Endothelial cell of umbilical vein (primary cell): Measurements from ENCODE around the gene PHF8. TPM values are rescaled to one million over a fixed set of nuclear protein-coding genes. Genes with fewer than 3 reads are reported as not detected.

ENCODE experiments used
- BruUV-seq: library from RNA; stranded (reverse); fragments of 400-500 nt; replicated peaks from 2 replicates; lab custom pipeline; 2021; lab: Mats Ljungman, UMichigan
- CTCF ChIA-PET: fragments of 300-600, 350-600 bp; sonication (Branson Sonifier 250); formaldehyde crosslinking; loops from one replicate; lab custom pipeline; 2021; ENCODE audit warnings: antibody characterized with exemption, inconsistent platforms; lab: Charles Lee
- POLR2A ChIA-PET: fragments of 300-600, 350-600 bp; sonication (Branson Sonifier 250); formaldehyde crosslinking; loops from one replicate; lab custom pipeline; 2021; ENCODE audit warnings: antibody characterized with exemption, inconsistent platforms; lab: Charles Lee
- DNase-seq: peaks from one replicate; pipeline ENCODE4 v3.0.0-alpha.2; 2011; ENCODE audit warnings: low read depth, low spot score
- FAIRE-seq: peaks from 2 replicates; lab custom pipeline; 2011; peaks lifted over from hg19 to GRCh38; lab: Jason Lieb, UNC
- H2AFZ ChIP-seq: 2 replicates; pipeline ENCODE4 v1.6.0; 2012; ENCODE audit warnings: low read depth, low read length, control low read depth, inconsistent platforms
- H3K27ac ChIP-seq: 2 replicates; pipeline ENCODE4 v1.5.1; 2011; ENCODE audit warnings: low read depth, mild to moderate bottlenecking, control low read depth, low read length, moderate library complexity; ENCODE audit not compliant: insufficient read depth
- H3K27me3 ChIP-seq, 2 experiments: 2 replicates each; pipeline versions ENCODE4 v1.6.0 to v1.6.1; 2011; ENCODE audit warnings: low read length in 2 of 2, mixed read lengths in 1 of 2; ENCODE audit not compliant: control insufficient read depth in 2 of 2, insufficient read depth in 2 of 2
- H3K36me3 ChIP-seq, 2 experiments: 2 replicates in 1 of 2; 3 replicates in 1 of 2; pipeline ENCODE4 v1.5.1; 2011; ENCODE audit warnings: low read length in 2 of 2, mild to moderate bottlenecking in 1 of 2, moderate library complexity in 1 of 2; ENCODE audit not compliant: control insufficient read depth in 2 of 2, insufficient read depth in 2 of 2; ENCODE audit errors: extremely low read depth in 1 of 2
- H3K4me1 ChIP-seq: 3 replicates; pipeline ENCODE4 v1.5.1; 2011; ENCODE audit warnings: mild to moderate bottlenecking, low read length; ENCODE audit not compliant: control insufficient read depth, insufficient read depth; ENCODE audit errors: extremely low read depth
- H3K4me2 ChIP-seq: 2 replicates; pipeline ENCODE4 v1.6.1; 2011; ENCODE audit warnings: low read length, control low read depth, mixed read lengths; ENCODE audit not compliant: insufficient read depth
- H3K4me3 ChIP-seq, 3 experiments: fragments of 200-600 bp in 1 of 3; sonication (generic), shearing (Covaris generic) in 1 of 3; replicated peaks in 1 of 3; 2 replicates each; pipeline ENCODE4 v1.5.1; 2011 to 2016; ENCODE audit warnings: control low read depth in 3 of 3, low read length in 3 of 3, mild to moderate bottlenecking in 2 of 3, inconsistent platforms in 1 of 3, low read depth in 1 of 3, moderate library complexity in 1 of 3; ENCODE audit not compliant: insufficient read depth in 1 of 3
- H3K79me2 ChIP-seq: 2 replicates; pipeline ENCODE4 v1.6.0; 2012; ENCODE audit warnings: low read length, inconsistent platforms; ENCODE audit not compliant: control insufficient read depth, insufficient read depth
- H3K9ac ChIP-seq: replicated peaks from 2 replicates; pipeline ENCODE3; 2011; ENCODE audit warnings: low read length, control low read depth; ENCODE audit not compliant: insufficient read depth; ENCODE audit errors: extremely low read depth
- H3K9me1 ChIP-seq: replicated peaks from 3 replicates; pipeline ENCODE4 v1.6.0; 2011; ENCODE audit warnings: mild to moderate bottlenecking, low read length; ENCODE audit not compliant: control insufficient read depth, insufficient read depth; ENCODE audit errors: extremely low read depth
- H3K9me3 ChIP-seq: replicated peaks from 2 replicates; pipeline ENCODE4 v1.5.1; 2012; ENCODE audit warnings: low read length, inconsistent platforms; ENCODE audit not compliant: control insufficient read depth, insufficient read depth
- H4K20me1 ChIP-seq: replicated peaks from 2 replicates; pipeline ENCODE3; 2011; ENCODE audit warnings: mild to moderate bottlenecking, low read length; ENCODE audit not compliant: control insufficient read depth, insufficient read depth; ENCODE audit errors: extremely low read depth
- EZH2 ChIP-seq: IDR thresholded peaks from 2 replicates; pipeline ENCODE4 v1.6.1; 2012; ENCODE audit warnings: borderline replicate concordance, low read depth, mild to moderate bottlenecking, moderate library complexity, low read length, inconsistent platforms; ENCODE audit not compliant: severe bottlenecking
- FOS ChIP-seq: IDR thresholded peaks from 2 replicates; pipeline ENCODE4 v1.6.1; 2011; ENCODE audit warnings: mild to moderate bottlenecking, low read length, moderate library complexity, borderline replicate concordance; ENCODE audit not compliant: insufficient read depth
- GATA2 ChIP-seq: IDR thresholded peaks from 2 replicates; pipeline ENCODE4 v1.7.0; 2011; ENCODE audit warnings: low read depth, mild to moderate bottlenecking, moderate library complexity, mixed read lengths, low read length; ENCODE audit not compliant: insufficient read length, insufficient read depth
- JUN ChIP-seq: IDR thresholded peaks from 2 replicates; pipeline ENCODE4 v1.6.1; 2011; ENCODE audit warnings: borderline replicate concordance, low read depth; ENCODE audit not compliant: insufficient read length, insufficient read depth
- MYC ChIP-seq: IDR thresholded peaks from one replicate; pipeline ENCODE4 v1.6.1; 2011; ENCODE audit warnings: mild to moderate bottlenecking, low read depth, low read length
- POLR2A ChIP-seq: IDR thresholded peaks from 2 replicates; pipeline ENCODE4 v1.6.1; 2012; ENCODE audit warnings: low read depth, mild to moderate bottlenecking, control low read depth, low read length
- POLR2AphosphoS5 ChIP-seq: IDR thresholded peaks from 2 replicates; pipeline ENCODE4 v1.6.1; 2012; ENCODE audit warnings: low read depth, mild to moderate bottlenecking, control low read depth, low read length, moderate library complexity; ENCODE audit not compliant: insufficient read depth
- dilution Hi-C: fragments of 300-500 bp; cut with MboI; formaldehyde crosslinking; loops from one replicate; pipeline ENCODE4 v1.15.0; 2019; ENCODE audit warnings: low sequenced_read_pairs; ENCODE audit not compliant: extremely low pct_ligation_motif_present
- intact Hi-C: fragments of 100-400 bp; cut with micrococcal nuclease; formaldehyde crosslinking; loops from one replicate; pipeline ENCODE4 v1.10.0; 2022
- polyA plus RNA-seq, 4 experiments: library from polyadenylated mRNA; depleted of rRNA in 3 of 4; stranded (reverse) in 3 of 4; unstranded in 1 of 4; fragments of >200 nt; gene quantifications; 2 replicates each; pipeline versions ENCODE4 v1.2.1 to v1.2.3, GENCODE V29; 2011 to 2012; ENCODE audit warnings: missing spikeins in 1 of 4
- total RNA-seq: library from RNA; stranded (reverse); gene quantifications from 2 replicates; pipeline ENCODE4 v1.2.3, GENCODE V29; 2021
- TF ChIP-seq, protein P1 (sequence below): IDR thresholded peaks from 2 replicates; pipeline ENCODE4 v1.6.1; 2011; ENCODE audit not compliant: insufficient read depth, insufficient read length
- TF ChIP-seq, protein P2 (sequence below), 2 donors: IDR thresholded peaks; 1 replicate in 1 of 2; 2 replicates in 1 of 2; pipeline ENCODE4 v1.5.1; 2011; ENCODE audit warnings: low read length in 2 of 2, mild to moderate bottlenecking in 2 of 2, moderate library complexity in 2 of 2, control low read depth in 1 of 2, inconsistent platforms in 1 of 2, low read depth in 1 of 2; ENCODE audit not compliant: insufficient read depth in 1 of 2; ENCODE audit errors: extremely low read depth in 1 of 2

The PHF8 gene
- total and polyA plus RNA-seq, 2 donors (not counting 3 experiments of a cell fraction or from before 2014, with no cell fraction given), result 10.9 to 25.5 TPM

DNA sequence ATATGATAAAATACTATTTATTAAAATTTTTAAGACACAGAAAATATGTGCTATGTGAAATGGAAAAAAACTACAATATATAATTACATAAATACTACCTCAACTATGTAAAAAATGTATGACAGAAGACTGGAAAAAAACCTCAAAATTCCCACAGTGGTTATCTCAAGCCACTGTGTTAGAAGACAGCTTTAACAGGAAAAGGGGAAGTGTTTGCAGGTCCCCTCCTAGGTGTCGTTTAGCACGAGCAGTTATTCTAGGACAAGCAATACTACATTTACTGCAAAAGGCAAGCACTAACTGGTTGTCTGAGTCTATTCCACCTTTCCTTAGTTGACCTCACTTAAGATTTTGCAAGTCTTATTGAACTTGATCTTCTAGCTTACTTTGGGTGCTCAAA is 44.9 kb upstream of the PHF8 start:
- dilution Hi-C loops, result no loop called here
- H3K36me3 ChIP-seq, result peaks cover 0 to 2% of the 10 kb centered on the region in 2 experiments
- H3K27ac ChIP-seq, result no peak overlapping the region
- intact Hi-C loops, result no loop called here
- POLR2A ChIA-PET, result no interaction called here
- H3K9me3 ChIP-seq, result no peaks in the 10 kb centered on the region
- TF ChIP-seq, protein P1, sequence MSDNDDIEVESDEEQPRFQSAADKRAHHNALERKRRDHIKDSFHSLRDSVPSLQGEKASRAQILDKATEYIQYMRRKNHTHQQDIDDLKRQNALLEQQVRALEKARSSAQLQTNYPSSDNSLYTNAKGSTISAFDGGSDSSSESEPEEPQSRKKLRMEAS, result no peak
- TF ChIP-seq POLR2AphosphoS5, result no peak
- TF ChIP-seq EZH2, result no peak
- no peak for TF ChIP-seq GATA2
- TF ChIP-seq POLR2A, result no peak
- TF ChIP-seq, protein P2, sequence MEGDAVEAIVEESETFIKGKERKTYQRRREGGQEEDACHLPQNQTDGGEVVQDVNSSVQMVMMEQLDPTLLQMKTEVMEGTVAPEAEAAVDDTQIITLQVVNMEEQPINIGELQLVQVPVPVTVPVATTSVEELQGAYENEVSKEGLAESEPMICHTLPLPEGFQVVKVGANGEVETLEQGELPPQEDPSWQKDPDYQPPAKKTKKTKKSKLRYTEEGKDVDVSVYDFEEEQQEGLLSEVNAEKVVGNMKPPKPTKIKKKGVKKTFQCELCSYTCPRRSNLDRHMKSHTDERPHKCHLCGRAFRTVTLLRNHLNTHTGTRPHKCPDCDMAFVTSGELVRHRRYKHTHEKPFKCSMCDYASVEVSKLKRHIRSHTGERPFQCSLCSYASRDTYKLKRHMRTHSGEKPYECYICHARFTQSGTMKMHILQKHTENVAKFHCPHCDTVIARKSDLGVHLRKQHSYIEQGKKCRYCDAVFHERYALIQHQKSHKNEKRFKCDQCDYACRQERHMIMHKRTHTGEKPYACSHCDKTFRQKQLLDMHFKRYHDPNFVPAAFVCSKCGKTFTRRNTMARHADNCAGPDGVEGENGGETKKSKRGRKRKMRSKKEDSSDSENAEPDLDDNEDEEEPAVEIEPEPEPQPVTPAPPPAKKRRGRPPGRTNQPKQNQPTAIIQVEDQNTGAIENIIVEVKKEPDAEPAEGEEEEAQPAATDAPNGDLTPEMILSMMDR (IDR thresholded peaks at IDR 0.05; ENCODE audit: extremely low read depth in 1 of 2, insufficient read depth in 1 of 2, low read depth in 1 of 2, low read length in 2 of 2), result no peak
- TF ChIP-seq FOS, result no peak
- no peak for TF ChIP-seq MYC
- TF ChIP-seq JUN, result no peak
- H3K4me2 ChIP-seq, result no peak overlapping the region
- no peak overlapping the region for H2AFZ ChIP-seq
- no peaks in the 10 kb centered on the region for H3K27me3 ChIP-seq
- H3K9me1 ChIP-seq, result no peaks in the 10 kb centered on the region
- no TSS peak for BruUV-seq
- no peak overlapping the region for H3K9ac ChIP-seq
- H3K79me2 ChIP-seq, result no peaks in the 10 kb centered on the region
- H3K4me3 ChIP-seq, result no peak overlapping the region
- no peak for DNase-seq
- no peak for FAIRE-seq
- CTCF ChIA-PET, result no interaction called here
- no peaks in the 10 kb centered on the region for H4K20me1 ChIP-seq
- peaks cover 4% of the 10 kb centered on the region for H3K4me1 ChIP-seq
